Astrocyte of the spinal cord (primary cell): Measurements from ENCODE around the gene ABTB2.

ENCODE experiments used
- DNase-seq: peaks from one replicate; pipeline ENCODE4 v3.0.0; 2011; ENCODE audit warnings: low read depth, low spot score
- H3K4me3 ChIP-seq: 2 replicates; pipeline ENCODE4 v1.5.1; 2011; ENCODE audit warnings: low read depth, mild to moderate bottlenecking, low read length, moderate library complexity
- in situ Hi-C: cut with HindIII; loops from 2 replicates; pipeline ENCODE4 v1.10.0; 2017; ENCODE audit warnings: low sequenced_read_pairs
- TF ChIP-seq, protein P1 (sequence below): IDR thresholded peaks from 2 replicates; pipeline ENCODE4 v1.5.1; 2012; ENCODE audit warnings: low read depth, mild to moderate bottlenecking, low read length, inconsistent platforms

ABTB2 gene

DNA sequence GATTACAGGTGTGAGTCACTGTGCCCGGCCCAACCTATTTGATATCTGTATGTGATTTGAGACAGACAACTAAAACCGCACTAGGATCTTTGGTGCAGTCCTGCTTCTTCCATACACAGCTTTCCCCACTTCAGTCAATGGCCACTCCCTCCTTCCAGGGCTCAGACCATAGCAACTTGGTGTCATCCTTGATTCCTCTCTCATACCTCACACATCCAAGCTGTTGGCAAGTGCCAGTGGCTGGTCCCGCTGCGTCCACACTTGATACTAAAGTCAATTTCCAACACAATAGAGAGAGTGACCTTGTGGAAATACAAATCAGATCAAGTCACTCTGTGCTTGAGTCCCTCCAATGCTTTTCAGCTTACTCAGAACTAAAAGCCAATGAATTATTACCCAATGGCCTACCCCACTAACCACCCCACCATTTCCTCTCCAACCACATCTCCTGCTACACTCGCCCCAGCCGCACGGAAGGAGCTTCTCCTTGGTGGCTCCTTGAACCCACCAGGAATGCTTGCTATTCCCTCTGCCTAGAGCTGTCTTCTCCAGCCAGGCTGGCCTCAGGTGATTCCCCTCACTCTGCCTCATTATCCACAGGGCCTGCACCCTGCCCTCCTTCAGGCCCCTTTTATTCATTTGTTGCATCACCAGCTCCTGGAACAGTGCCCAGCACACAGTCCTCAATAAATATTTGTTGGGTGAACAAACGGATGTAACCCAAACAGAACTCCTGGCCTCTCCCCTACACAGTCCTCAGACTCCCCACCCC, 12.9 kb downstream of the ABTB2 start:
- TF ChIP-seq, protein P1, sequence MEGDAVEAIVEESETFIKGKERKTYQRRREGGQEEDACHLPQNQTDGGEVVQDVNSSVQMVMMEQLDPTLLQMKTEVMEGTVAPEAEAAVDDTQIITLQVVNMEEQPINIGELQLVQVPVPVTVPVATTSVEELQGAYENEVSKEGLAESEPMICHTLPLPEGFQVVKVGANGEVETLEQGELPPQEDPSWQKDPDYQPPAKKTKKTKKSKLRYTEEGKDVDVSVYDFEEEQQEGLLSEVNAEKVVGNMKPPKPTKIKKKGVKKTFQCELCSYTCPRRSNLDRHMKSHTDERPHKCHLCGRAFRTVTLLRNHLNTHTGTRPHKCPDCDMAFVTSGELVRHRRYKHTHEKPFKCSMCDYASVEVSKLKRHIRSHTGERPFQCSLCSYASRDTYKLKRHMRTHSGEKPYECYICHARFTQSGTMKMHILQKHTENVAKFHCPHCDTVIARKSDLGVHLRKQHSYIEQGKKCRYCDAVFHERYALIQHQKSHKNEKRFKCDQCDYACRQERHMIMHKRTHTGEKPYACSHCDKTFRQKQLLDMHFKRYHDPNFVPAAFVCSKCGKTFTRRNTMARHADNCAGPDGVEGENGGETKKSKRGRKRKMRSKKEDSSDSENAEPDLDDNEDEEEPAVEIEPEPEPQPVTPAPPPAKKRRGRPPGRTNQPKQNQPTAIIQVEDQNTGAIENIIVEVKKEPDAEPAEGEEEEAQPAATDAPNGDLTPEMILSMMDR: no peak
- DNase-seq: peak; percentile 85

DNA sequence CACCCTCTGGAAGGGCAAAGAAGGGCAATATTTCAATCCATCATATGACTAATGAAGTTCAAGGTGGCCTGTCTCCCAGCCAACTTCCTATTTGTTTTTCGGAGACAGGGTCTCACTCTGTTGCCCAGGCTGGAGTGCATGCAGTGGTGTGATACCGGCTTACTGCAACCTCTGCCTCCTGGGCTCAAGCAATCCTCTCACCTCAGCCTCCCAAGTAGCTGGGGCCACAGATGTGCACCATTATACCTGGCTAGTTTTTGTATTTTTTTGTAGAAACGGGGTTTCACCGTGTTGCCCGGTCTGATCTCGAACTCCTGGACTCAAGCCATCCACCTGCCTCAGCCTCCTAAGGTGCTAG, 13.4 kb downstream of the ABTB2 start:
- in situ Hi-C loops: no loop called here
- DNase-seq: no peak
- TF ChIP-seq, protein P1: no peak
- no peak overlapping the region for H3K4me3 ChIP-seq

More for the DNA sequence above, 12.9 kb downstream of the ABTB2 start:
- no peak overlapping the region for H3K4me3 ChIP-seq
- in situ Hi-C loops: no loop called here

DNA sequence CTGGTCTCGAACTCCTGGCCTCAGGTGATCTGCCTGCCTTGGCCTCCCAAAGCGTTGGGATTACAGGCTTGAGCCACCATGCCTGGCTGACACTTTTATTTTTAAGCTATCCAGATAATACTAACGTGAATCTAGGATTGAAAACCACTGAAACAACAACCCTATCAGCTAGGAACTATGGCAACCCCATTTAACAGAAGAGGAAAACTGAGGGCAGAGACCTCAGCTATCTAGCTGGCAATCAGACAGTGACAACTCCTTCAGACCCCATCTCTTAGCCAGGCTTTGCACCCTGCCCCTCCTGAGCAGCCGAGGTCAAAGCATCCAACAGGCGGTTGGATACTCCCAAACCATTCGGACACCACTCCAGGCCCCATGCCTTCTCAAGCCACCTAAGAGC, 14.1 kb downstream of the ABTB2 start:
- no peak for DNase-seq
- in situ Hi-C loops: no loop called here
- TF ChIP-seq, protein P1: no peak
- H3K4me3 ChIP-seq: no peak overlapping the region

DNA sequence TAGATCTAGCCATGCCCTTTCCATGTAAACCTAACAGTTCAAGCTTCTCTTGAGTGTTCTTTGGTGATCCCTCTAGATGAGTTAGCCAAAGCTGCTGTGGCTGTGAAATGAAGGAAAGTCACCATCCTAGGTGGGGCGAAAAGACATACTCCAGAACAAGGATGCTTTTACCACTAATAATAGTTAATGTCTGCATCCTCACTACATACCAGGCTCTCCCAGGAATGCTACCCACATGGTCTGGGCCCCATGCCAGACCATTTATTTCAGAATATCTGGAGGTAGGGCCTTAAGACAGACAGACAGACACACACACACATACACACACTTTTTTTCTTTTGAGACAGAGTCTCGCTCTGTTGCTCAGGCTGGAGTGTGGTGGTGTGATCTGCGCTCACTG, 14.7 kb downstream of the ABTB2 start:
- no peak overlapping the region for H3K4me3 ChIP-seq
- TF ChIP-seq, protein P1: no peak
- peak; percentile 91 for DNase-seq
- in situ Hi-C loops: no loop called here

DNA sequence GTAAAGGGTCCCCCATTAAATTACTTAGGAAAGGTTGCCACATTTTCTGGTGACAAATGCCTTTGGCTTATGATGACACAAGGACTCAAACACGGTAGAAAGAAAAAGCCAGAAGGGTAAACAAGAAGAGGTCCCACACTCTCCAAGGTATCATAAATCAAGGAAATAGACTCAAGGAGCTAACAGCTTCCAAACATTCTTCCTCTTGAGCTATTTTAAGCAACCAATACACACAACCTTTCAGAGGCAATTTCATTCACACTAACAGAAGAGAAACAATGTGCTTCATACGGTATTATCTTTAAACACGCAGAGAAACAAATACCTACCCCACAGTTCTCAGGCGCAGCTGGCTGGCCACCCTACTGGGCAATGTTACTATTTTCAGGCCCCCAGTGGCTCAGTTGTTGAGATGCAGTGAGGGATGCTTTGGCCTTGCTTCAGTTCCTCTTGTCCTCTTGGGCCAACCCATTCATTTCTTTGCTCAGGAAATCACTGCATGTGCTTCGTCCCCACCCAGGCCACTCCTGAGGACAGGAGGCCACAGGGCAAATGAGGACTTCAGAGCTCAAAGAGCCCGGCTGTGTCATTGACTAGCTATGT, 15.8 kb downstream of the ABTB2 start:
- in situ Hi-C loops: no loop called here
- TF ChIP-seq, protein P1: no peak
- peak; percentile 59 for DNase-seq

DNA sequence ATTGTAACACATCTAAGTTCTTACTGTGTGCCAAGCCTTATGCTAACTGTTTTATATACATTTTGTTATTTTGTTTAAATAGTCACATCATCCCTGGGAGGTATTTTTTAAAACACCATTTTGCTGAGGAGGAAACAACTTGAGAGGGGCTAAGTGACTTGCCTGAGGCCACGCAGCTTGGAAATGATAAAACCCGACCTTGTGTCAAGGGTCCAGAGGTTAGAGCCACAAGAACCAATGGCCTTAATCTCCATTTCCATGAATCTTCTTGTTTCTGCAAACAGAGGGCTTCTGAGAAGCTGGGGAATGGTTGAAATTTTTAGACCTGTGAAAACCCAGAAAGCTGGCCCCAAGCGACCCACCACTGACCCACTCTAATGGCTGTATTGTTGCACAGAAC, 16.7 kb downstream of the ABTB2 start:
- no peak for DNase-seq
- no peak overlapping the region for H3K4me3 ChIP-seq
- in situ Hi-C loops: no loop called here
- TF ChIP-seq, protein P1: no peak

More for the DNA sequence above, 15.8 kb downstream of the ABTB2 start:
- H3K4me3 ChIP-seq: no peak overlapping the region
